ENCODE data around the gene GATA5.

GATA5 gene, protein sequence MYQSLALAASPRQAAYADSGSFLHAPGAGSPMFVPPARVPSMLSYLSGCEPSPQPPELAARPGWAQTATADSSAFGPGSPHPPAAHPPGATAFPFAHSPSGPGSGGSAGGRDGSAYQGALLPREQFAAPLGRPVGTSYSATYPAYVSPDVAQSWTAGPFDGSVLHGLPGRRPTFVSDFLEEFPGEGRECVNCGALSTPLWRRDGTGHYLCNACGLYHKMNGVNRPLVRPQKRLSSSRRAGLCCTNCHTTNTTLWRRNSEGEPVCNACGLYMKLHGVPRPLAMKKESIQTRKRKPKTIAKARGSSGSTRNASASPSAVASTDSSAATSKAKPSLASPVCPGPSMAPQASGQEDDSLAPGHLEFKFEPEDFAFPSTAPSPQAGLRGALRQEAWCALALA

DNA sequence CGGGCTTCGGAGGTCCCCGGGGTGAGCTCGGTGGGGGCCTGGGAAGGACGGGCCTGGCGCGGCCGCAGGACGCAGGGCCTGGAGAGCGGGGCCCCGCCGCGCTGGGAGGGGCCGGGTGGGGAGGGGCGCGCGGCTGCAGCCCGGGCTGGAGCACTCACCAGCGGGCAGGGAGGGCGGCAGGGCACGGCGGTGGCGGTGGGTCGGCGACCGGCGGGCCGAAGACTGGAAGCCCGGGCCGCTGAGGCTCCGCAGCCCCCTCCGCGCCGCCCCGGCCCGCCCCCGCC is at the start of gene GATA5:
TSS of gene GATA5 (minus strand) at position 224 of the 284 bp plus-strand sequence. CDS start 474 bp downstream, outside the sequence.
- DNase-seq (ENCODE audit: low spot score) = no peak

DNA sequence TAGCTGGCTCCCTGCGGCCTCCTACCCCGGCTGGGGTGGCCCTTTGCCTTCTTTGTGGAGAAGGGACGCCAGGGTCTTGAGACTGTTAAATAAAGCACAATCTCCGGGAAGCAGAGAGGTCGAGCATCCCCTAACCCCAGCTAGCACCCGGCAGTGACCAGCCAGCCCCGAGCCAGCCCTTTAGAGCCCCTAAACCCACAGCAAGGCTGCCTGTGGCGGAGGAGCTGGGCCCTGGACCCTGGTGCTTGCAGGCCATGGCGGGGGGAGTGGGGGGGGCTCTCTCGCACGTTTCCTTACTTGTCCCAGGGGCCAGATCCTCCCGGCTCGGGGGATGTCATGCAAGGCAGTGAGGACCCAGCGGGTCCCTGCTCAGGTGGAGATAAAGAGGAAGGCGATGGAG is 49.2 kb upstream of the GATA5 start:
- no peak for DNase-seq (ENCODE audit: low spot score)

DNA sequence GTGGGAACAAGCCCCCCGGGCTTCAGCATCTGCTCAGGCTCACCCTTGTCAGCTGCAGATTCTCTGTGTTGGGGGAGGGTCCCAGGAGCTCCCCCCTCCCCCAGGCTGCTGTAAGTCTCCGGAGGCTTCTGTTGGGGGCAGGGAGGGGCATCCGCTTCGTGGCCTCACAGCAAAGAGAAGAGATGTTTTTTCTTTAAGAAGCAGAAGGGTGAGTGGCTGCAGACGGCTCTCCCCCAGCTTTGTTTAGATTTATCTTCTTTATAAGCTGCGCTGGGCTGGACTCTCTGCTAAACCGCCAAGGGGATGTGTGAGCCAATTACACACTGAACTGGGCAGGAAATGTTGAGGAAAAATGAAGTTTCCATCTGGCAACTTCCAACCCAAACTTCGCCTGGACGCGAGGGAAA is 48.7 kb upstream of the GATA5 start:
- no peak for DNase-seq (ENCODE audit: low spot score)

DNA sequence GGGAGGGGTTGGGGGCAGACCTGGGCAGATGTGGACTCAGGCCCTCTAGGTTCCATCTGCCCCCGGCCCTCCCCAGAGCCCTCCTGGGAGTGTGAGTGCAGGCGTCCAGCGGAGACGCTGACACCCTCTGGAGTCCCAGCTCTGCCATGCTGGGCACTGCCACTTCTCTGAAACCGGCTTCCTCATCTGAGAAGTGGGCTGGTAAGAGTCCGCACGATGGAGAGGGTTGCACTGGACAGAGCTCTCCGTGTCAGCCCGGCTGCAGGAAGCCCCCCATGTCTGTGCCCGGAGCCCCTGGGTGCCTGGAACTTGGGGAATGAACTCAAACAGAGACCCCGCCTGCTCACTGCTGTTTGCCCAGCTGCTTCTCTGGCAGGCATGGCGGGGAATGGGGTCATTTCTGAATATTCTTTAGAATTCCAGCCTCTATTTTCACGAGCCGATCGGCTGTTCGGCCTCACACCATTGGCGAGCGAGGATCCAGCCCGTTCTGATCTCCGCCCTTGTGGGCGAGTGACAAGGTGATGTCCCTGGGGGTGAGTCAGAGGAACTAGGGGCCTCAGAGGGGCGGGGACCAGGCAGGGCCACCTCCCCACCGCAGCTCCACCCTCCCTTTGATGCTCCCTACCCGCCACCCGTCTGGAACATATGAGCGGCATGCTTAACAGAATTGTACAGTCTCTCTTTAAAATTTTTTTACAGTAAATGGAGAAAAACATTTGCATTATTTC is 47.8 kb upstream of the GATA5 start:
- peak; percentile 22 for DNase-seq (ENCODE audit: low spot score)

DNA sequence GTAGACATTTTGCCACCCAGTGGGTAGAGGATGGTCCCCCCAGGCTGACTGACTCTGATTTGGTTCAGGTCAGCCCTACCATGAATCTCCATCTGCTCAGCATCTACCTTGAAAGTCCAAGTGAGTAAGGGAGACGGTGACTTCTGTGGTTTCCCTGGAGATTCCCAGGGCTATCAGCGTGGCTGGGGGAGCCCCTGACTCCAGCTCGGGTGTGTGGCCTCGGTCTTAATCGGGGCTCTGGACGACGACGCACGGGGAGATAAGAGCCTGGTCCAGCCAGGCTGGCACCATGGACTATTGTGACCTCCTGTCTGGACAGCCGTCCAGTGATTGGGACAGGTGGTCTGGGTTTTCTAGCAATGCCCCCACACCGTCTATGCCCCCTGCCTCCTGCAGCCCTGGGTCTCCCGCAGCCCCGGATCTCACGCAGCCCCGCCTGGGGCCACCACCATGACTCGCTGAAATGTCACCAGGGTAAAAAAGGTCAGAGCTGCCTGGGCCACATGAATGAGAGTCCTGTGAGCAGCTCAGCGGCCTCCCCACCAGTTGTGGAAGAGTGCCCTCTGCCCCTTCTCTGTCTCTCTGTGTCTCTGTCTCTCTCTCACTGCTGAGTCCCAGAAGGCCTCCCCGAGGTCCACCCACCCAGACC is 47.1 kb upstream of the GATA5 start:
- no peak for DNase-seq (ENCODE audit: low spot score)

DNA sequence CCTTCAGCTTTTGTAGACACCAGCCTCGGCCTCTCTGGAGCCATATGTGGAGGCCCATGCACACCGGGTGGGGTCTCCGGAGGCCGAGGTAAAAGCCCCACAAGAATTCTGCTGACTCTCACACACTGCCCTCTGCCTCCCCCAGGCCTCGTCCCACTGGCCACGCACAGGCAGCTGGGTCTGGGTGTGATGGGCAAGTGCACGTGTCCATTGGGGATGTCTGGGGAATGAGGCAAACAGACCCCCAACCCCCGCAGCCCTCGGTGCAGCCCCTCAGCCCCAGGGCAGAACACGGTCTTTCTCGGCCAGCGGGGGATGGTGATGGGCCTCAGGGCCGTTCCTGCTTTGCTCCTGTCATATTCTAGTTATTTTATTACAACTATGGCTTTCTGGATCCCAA is 44.0 kb upstream of the GATA5 start:
- no peak for DNase-seq (ENCODE audit: low spot score)

DNA sequence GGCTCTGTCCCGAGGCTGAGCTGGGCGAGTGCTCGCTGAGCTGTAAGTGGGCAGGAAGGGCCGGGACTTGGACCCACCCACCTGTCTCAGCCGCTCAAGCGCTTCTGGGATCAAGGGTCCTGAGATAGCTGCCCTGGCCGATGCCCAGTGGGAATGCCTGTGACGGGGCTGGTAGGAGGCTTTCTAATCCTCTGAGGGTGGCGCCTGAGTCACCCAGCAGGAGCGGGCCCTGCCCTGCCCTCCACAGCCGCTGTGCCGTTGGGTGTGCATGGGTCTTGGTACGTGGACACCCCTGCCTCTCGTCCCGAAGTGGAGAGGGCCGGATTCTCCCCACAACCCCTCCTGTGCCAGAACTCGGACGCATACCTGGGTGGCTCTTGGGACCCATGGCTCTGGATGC is 43.1 kb upstream of the GATA5 start:
- DNase-seq (ENCODE audit: low spot score) = no peak

DNA sequence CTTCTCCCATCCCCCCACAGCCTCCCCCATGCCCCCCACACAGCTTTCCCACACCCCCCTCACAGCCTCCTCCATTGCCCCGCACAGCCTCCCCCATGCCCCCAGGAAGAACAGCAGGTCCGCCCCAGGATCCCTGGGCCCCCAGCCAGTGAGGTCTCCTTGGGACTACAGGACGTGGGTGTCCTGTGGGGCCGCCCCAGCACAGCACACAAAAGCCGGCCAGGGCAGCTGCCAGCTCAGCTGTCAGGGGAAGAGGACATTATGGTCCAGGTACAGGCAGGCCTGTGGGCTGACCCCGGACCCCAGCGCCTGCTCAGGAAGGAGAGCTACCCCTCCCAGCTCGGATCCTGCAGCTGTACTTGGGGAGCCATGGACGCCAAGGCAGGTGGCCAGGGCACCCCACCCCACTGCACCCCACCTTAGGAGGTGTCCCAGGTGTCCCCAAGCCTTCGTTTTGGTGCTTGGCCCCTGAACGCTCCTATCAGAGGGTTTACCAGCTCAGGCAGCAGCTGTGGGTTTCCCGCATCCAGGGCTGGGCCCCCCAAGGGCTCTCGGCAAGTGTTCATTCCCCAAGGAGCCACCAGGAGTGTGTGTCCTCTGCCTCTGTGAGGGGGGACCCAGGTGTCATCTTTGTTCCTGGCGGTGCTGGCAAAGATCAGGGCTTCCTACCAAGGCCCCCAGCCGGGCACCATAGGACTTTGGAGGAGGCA is 42.3 kb upstream of the GATA5 start:
- no peak for DNase-seq (ENCODE audit: low spot score)

DNA sequence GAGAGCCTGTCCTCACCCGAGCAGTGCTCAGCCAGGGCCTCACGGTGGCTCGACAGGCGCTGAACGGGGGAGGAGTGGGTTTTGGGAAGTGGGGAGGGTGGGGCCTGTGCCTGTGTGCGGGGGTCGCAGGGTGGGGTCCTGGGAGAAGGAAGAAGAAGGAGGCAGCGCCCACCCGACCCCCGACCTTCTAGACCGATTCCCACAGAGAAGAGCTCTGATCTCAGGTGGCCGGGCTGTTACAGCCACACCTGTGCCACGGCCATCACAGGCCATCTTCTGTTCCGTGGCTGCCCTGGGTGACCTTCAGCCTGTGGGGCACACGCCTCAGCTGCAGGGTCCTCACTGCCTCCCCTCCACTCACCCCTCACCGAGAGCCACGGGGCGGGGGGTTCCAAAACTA is 41.4 kb upstream of the GATA5 start:
- DNase-seq (ENCODE audit: low spot score) = no peak

DNA sequence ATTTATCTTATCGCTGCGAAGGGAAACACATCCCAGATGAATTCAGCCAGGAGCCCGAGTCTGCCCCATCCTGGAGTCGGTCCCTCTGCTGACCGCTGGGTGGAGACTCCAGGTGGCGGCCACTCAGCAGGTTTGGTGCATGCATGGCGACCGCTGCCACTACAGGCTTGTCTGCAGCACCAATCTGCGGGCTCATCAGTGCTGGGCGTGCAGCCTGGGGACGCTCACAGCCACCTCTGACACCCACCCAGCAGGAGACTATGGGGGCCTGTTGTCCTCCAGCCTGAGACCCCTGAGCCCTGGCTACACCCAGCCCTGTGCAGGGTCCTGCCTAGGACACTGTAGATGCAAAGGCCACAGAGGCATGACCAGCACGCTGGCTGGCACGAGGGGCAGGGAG is 40.5 kb upstream of the GATA5 start:
- DNase-seq (ENCODE audit: low spot score) = no peak

DNA sequence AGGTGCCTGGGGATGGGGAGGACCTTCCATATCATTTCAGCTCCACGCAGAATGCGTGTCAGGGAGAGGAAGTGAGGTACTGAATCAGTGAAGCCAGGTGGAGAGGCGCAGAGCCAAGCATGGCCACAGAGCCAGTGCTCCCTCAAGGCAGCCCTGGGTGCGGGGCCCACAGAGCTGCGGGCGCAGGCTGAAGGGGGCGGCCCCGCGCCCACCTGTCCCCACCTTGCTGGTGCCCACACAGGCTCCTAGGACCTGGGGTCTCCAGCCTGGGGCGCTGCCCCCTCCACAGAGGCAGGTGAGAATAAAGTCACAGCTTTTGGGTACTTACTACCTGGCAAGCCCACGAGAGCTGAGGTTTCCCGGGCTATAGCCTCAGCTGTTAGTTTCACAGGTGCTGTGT is 40.0 kb upstream of the GATA5 start:
- DNase-seq (ENCODE audit: low spot score) = no peak

DNA sequence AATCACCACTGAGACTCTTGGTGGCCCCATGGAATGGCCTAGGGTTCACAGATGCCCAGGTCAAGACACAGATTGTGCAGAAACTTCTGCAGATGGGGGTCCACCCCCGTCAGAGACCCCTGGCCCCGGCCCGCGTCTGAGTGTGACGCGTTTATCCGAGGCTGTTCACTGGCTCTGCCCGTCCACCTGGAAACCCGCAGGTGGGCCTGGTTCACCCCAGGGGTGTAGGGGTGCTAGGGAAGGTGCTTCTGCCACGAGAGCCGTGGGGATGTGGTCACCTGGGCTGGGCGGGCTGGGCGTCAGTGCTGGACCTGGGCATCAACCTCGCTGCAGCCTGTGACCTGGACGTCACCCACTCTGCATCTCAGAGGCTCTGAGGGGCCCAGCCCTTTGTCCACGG is 39.5 kb upstream of the GATA5 start:
- DNase-seq (ENCODE audit: low spot score) = no peak

DNA sequence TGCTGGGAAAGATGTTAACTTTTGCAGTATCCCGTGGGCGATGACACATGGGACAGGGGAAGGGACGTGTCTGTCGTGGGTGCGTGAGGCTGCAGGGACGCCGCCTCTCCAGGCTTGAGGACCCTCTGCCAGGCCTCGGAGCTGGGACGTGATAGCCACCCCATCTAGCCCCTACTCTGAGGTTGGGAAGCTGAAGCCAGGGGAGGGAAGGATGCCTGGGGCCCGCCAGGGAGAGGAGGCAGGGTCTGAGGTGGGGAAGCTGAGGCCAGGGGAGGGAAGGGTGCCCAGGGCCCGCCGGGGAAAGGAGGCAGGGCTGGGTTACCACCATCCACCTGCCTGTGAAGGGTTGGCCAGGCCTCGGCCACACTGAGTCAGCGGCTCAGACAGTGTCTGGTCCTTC is 38.2 kb upstream of the GATA5 start:
- no peak for DNase-seq (ENCODE audit: low spot score)

DNA sequence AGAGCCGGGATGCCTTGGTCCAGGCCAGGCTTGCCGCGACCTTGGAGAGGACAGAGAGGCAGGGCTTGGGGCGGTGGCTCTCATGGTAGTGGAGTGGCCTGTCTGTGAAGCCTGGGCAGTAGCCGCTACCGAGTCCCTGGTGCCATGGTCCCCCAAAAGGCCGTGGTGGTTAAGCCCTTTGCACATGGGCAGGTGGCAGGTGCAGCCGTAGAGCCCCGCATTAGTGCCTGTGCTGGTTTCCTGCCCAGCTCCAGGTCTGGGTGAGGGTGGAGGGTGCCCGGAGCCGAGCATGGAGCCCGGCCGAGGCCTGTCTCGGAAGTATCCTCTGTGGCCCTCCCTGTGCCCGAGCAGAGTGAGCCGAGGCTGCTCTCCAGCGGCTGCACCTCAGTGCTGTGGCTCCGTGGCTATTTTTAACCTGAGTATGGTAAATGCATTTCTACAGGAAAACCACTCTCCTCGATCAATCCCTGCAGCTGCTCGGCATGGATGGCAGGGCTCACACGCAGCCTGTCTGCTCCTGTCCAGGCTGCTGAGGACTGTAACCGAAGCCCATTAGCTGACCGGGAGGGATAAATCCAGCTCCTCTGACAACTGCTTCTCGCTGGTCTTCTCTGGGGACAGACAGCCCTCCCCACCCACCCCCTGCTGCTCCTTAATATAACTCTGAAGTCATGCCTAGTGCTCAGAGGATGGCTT is 36.3 kb upstream of the GATA5 start:
- DNase-seq (ENCODE audit: low spot score) = no peak

DNA sequence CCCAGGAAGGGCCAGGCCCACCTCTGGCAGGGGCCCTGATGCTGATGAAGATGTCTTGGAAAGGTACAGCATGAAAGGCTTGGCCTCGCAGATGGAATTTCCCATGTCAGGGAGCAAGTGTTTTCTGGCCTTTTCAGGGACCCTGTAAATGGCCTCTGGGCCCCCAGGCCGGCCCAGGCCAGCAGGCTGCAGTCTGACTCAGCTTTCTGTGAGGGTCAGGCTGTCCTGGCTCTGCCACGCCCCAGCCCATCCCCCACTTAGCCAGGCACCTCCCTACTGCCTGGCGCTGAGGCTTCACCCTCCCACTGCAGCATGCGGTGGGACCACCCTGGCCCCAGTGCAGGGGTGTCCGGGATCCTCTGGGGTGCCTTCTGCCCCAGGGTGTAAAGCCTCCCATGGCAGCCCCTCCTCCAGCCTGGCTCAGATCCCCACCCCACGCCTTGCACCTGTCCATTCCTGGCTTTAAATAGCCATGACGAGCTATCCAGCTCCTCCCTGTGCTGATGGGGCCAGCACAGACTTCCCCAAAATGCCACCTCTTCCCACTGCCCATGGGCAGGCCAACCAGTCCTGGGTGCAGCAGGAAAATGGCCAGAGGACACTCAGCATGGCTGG is 35.6 kb upstream of the GATA5 start:
- no peak for DNase-seq (ENCODE audit: low spot score)

DNA sequence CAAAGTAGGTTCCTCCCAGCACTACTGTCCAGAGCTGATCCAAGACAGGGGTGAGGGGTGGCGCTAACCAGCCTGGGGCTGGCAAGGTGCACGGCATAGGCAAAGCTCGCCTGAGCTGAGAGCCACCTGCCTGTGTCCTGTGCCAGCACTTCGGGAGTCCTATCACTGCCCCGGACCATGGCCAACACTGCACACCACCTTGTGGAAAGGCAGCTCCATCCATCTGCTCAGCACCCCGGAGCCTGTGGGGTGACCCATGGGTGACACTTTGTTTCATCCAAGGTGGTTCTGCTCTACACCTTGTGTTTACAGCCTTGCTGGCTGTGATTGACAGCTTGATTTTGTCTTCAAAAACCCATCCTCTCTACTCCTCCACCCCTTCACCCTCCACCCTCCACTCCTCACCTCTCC is 32.9 kb upstream of the GATA5 start:
- no peak for DNase-seq (ENCODE audit: low spot score)

DNA sequence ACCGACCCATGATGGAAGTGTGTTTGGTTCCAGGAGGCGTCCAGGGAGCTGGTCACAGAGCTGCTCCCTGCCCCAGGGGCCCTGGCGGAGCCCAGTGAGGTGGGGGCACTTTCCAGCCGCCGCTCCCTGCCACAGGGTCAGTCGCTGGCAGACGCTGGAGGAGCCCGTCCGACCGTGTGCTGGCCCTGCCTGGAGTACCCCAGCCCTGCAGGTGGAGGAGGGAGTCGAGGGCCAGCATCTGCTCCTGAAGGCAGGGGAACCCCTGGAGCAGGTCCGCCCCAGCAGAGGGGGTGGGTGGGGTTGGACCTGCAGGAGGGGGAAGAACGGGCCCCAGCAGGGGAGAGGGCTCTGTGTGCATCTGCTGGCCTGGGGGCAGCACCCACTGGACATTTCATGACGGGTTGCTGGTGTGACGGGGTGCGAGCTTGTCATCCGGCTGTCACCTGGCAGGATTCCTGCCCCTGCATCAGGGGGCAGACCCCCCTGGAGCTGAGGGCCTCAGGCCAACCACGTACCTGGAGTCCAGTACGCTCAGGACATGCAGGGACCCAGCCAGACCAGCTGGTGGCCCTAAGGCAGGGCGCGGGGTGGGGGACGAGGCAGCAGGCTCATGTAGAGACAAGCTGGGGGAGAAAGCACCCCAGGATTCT is 32.3 kb upstream of the GATA5 start:
- DNase-seq (ENCODE audit: low spot score) = no peak

DNA sequence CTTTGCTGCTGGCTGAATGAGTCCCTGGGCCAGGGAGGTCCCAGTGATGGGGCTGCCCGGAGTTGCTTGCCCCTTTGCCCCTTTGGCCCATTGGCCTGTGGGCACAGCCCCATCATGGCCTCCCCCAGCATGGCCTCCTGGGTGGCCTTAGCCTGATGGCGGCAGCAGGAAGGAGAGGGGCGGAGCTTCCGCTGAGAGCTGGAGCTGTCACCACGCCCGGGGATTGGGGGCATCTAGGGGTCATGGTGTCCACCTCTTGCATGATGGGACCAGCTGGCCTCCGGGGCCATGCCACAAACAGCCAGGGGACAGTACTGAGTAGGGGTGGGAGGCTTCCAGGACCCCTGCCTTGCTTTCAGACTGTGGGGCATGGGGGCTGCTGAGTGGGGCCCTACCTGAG is 31.5 kb upstream of the GATA5 start:
- DNase-seq (ENCODE audit: low spot score) = no peak

DNA sequence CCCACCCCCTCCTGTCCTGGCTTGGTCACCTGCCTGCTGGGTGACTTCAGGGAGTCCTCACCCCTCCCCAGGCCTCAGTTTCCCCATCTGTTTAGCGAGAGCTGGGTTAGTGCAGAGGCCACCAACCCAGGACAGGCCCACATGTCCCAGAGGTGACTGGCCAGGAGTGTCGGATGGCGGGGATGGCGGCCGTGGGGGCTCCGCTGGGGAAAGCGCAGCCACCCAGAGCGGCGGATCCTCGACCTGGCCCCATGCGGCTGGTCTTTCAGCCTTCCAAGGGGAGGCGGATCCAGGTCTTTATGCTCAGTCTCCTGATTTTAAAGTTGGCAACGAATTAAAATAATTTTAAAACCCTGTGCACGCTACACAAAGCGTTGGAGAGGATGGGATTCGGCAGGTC is 31.0 kb upstream of the GATA5 start:
- no peak for DNase-seq (ENCODE audit: low spot score)

DNA sequence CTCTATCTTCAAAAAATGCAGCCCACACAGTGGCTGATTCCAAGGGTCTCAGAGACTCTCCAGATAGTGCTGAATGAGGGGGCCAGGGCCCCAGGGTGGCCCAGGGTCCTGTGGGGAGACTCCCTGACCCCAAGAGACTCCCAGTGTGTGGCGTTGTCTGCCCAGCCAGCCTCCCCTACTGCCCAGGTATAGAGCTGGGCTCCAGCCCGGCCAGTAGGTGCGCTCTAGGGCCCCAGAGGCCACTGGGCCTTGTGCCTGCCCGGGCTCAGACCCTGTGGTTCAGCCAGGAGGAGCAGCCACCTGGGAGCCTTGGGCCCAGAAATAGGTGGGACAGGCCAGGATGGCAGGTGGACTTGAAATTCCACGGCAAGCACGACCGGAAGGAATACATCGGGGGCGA is 30.3 kb upstream of the GATA5 start:
- DNase-seq (ENCODE audit: low spot score) = no peak
